GM19043 (cell line): ENCODE data around the gene THTPA.

Source experiments
- ATAC-seq: cut with Tn5 transposase; IDR thresholded peaks from one replicate; pipeline ENCODE4 v1.9.1; 2021; ENCODE audit warnings: low read depth; ENCODE audit not compliant: unreplicated experiment

THTPA gene

GRCh38 chr14:23555882-23556699 is at the start of gene THTPA:
TSS of gene THTPA (plus strand) at chr14:23556271. CDS start at chr14:23556758, 487 bp downstream.
- peak; percentile 78 for ATAC-seq

- no peak for ATAC-seq
Observed at GRCh38 chr14:23512156-23512555, 43.9 kb upstream of the THTPA start.

GRCh38 chr14:23513005-23513817 is 42.9 kb upstream of the THTPA start:
- ATAC-seq, result no peak

- no peak for ATAC-seq
Observed at GRCh38 chr14:23513818-23514643, 42.0 kb upstream of the THTPA start.

GRCh38 chr14:23514644-23514957 is 41.5 kb upstream of the THTPA start:
- no peak for ATAC-seq

GRCh38 chr14:23517650-23518326 is 38.3 kb upstream of the THTPA start:
- ATAC-seq, result no peak

- no peak for ATAC-seq
Observed at GRCh38 chr14:23518709-23519108, 37.4 kb upstream of the THTPA start.

GRCh38 chr14:23520899-23521533 is 35.1 kb upstream of the THTPA start:
- ATAC-seq, result no peak

- ATAC-seq, result no peak
Observed at GRCh38 chr14:23521785-23522640, 34.1 kb upstream of the THTPA start.

GRCh38 chr14:23522643-23523198 is 33.4 kb upstream of the THTPA start:
- no peak for ATAC-seq

- no peak for ATAC-seq
Observed at GRCh38 chr14:23523229-23524016, 32.6 kb upstream of the THTPA start.

- no peak for ATAC-seq
Observed at GRCh38 chr14:23524954-23525353, 31.1 kb upstream of the THTPA start.

- no peak for ATAC-seq
Observed at GRCh38 chr14:23525611-23526010, 30.5 kb upstream of the THTPA start.

GRCh38 chr14:23528555-23528954 is 27.5 kb upstream of the THTPA start:
- no peak for ATAC-seq

- no peak for ATAC-seq
Observed at GRCh38 chr14:23529016-23529415, 27.1 kb upstream of the THTPA start.

- no peak for ATAC-seq
Observed at GRCh38 chr14:23530375-23531055, 25.6 kb upstream of the THTPA start.

- no peak for ATAC-seq
Observed at GRCh38 chr14:23531391-23531790, 24.7 kb upstream of the THTPA start.
